GM13977 (cell line): ENCODE measurements around the gene IL36G.

Experiments used
- DNase-seq: peaks from one replicate; pipeline ENCODE4 v3.0.0; 2012; ENCODE audit warnings: low spot score
- CTCF ChIP-seq: IDR thresholded peaks from 2 replicates; pipeline ENCODE4 v1.5.1; 2012; ENCODE audit warnings: mild to moderate bottlenecking, control low read depth; ENCODE audit not compliant: insufficient read depth; ENCODE audit errors: extremely low read depth, missing control alignments
- in situ Hi-C: fragments of 300-500 bp; cut with MboI; formaldehyde crosslinking; loops from one replicate; pipeline ENCODE4 v1.12.0; 2022; ENCODE audit warnings: low sequenced_read_pairs, low pct_unique_long_range_greater_than_20kb, mixed read lengths, inconsistent platforms; ENCODE audit not compliant: unreplicated experiment

Gene IL36G

GRCh38 chr2:112967023-112967422 is 10.8 kb upstream of the IL36G start:
- TF ChIP-seq CTCF: no peak
- in situ Hi-C loops: no loop called here
- DNase-seq: no peak

- TF ChIP-seq CTCF: no peak
Measured at GRCh38 chr2:112972423-112973086, 5.3 kb upstream of the IL36G start.

GRCh38 chr2:112973156-112973555 is 4.7 kb upstream of the IL36G start:
- in situ Hi-C loops: no loop called here
- DNase-seq: no peak
- no peak for TF ChIP-seq CTCF

More at GRCh38 chr2:112972423-112973086, 5.3 kb upstream of the IL36G start:
- in situ Hi-C loops: no loop called here
- no peak for DNase-seq

- no peak for DNase-seq
- TF ChIP-seq CTCF: no peak
- in situ Hi-C loops: no loop called here
Measured at GRCh38 chr2:112979731-112980130, 1.9 kb downstream of the IL36G start.

GRCh38 chr2:112980537-112980936 is 2.7 kb downstream of the IL36G start:
- TF ChIP-seq CTCF: no peak
- no peak for DNase-seq
- in situ Hi-C loops: no loop called here

- DNase-seq: no peak
- in situ Hi-C loops: no loop called here
- TF ChIP-seq CTCF: no peak
Measured at GRCh38 chr2:112985090-112985489, 7.3 kb downstream of the IL36G start.
